HCT116 (cell line): ENCODE measurements around the gene CYP2A13. TPM values are rescaled to one million over a fixed set of nuclear protein-coding genes. Genes with fewer than 3 reads are reported as not detected.
A peak's percentile ranks its signal among the peaks of the same experiment; 100 is the strongest.
"Not testable (repeated sequence)": the region's sequence is repeated elsewhere in the genome, so short reads cannot be mapped to it uniquely, and the experiment has no call there.

ENCODE experiments used
- ATAC-seq: fragments of 200-7000 bp; cut with Tn5 transposase; 2 replicates; pipeline ENCODE4 v1.9.1; 2020; ENCODE audit warnings: mild to moderate bottlenecking, moderate library complexity
- BruUV-seq: library from RNA; stranded (reverse); fragments of 400-500 nt; replicated peaks from 2 replicates; lab custom pipeline; 2021; lab: Mats Ljungman, UMichigan
- CTCF ChIA-PET: fragments of 300-600 bp; sonication (Branson Sonifier 250); formaldehyde crosslinking; loops from one replicate; lab custom pipeline; 2021; ENCODE audit warnings: antibody characterized with exemption; lab: Charles Lee
- POLR2A ChIA-PET: fragments of 300-600, 350-600 bp; sonication (Branson Sonifier 250); formaldehyde crosslinking; loops from one replicate; lab custom pipeline; 2021; ENCODE audit warnings: antibody characterized with exemption; lab: Charles Lee
- RAD21 ChIA-PET, 2 experiments: fragments of 300-600 bp; sonication (Branson Sonifier 250); formaldehyde crosslinking; loops; one replicate each; lab custom pipeline; 2023; ENCODE audit warnings: low total read pairs in 2 of 2; ENCODE audit not compliant: uncharacterized antibody in 2 of 2, unreplicated experiment in 2 of 2, low non-redundant PET in 1 of 2; lab: Charles Lee
- DNase-seq: peaks from one replicate; pipeline ENCODE4 v3.0.0-alpha.2; 2010; ENCODE audit warnings: low read depth, low spot score
- H2AFZ ChIP-seq: fragments of 200-600 bp; shearing (Covaris generic), sonication (generic); 2 replicates; pipeline ENCODE4 v1.6.1; 2017; ENCODE audit warnings: low read depth, mixed run types, mixed read lengths, antibody characterized with exemption, low read length; ENCODE audit not compliant: poor library complexity, severe bottlenecking
- H3K27ac ChIP-seq: 2 replicates; pipeline ENCODE4 v1.5.1; 2012; ENCODE audit warnings: low read depth, low read length
- H3K27me3 ChIP-seq: fragments of 200-600 bp; sonication (generic); 2 replicates; pipeline ENCODE4 v1.6.1; 2016; ENCODE audit warnings: mixed run types, low read length, mixed read lengths; ENCODE audit not compliant: insufficient read depth
- H3K36me3 ChIP-seq, 2 experiments: fragments of 200-500 bp in 1 of 2; fragments of 200-600 bp in 1 of 2; sonication (Bioruptor generic) in 1 of 2; sonication (generic) in 1 of 2; 2 replicates each; pipeline versions ENCODE4 v1.5.1 to v1.6.1; 2014 to 2016; ENCODE audit warnings: low read length in 2 of 2, inconsistent platforms in 1 of 2, mixed read lengths in 1 of 2, mixed run types in 1 of 2; ENCODE audit not compliant: insufficient read depth in 2 of 2, control insufficient read depth in 1 of 2
- H3K4me1 ChIP-seq, 2 experiments: fragments of 200-600 bp in 1 of 2; sonication (generic) in 1 of 2; 2 replicates each; pipeline versions ENCODE4 v1.5.1 to v1.6.1; 2012 to 2017; ENCODE audit warnings: low read length in 2 of 2, inconsistent platforms in 1 of 2, mild to moderate bottlenecking in 1 of 2, mixed read lengths in 1 of 2, mixed run types in 1 of 2, moderate library complexity in 1 of 2; ENCODE audit not compliant: insufficient read depth in 2 of 2, control insufficient read depth in 1 of 2
- H3K4me2 ChIP-seq: fragments of 200-600 bp; sonication (generic); 2 replicates; pipeline ENCODE4 v1.6.1; 2017; ENCODE audit warnings: mixed run types, low read length, mixed read lengths
- H3K4me3 ChIP-seq, 2 experiments: fragments of 200-600 bp in 1 of 2; sonication (generic) in 1 of 2; replicated peaks in 1 of 2; 2 replicates each; pipeline ENCODE4 v1.5.1; 2011 to 2016; ENCODE audit warnings: low read length in 2 of 2, control low read depth in 1 of 2, low read depth in 1 of 2, mild to moderate bottlenecking in 1 of 2, mixed read lengths in 1 of 2, mixed run types in 1 of 2
- H3K79me2 ChIP-seq: fragments of 200-600 bp; sonication (generic); 2 replicates; pipeline ENCODE4 v1.6.1; 2017; ENCODE audit warnings: mild to moderate bottlenecking, mixed run types, low read length, moderate library complexity, mixed read lengths; ENCODE audit not compliant: insufficient read depth
- H3K9ac ChIP-seq: fragments of 200-600 bp; sonication (generic); 2 replicates; pipeline ENCODE4 v1.6.1; 2016; ENCODE audit warnings: low read length, mixed read lengths
- H3K9me2 ChIP-seq: fragments of 200-600 bp; sonication (generic), shearing (Covaris generic); 2 replicates; pipeline ENCODE4 v1.6.1; 2017; ENCODE audit warnings: mixed run types, mild to moderate bottlenecking, moderate library complexity; ENCODE audit not compliant: insufficient read depth
- H3K9me3 ChIP-seq, 2 experiments: fragments of 200-500 bp in 1 of 2; fragments of 200-600 bp in 1 of 2; sonication (Bioruptor generic) in 1 of 2; sonication (generic) in 1 of 2; 2 replicates each; pipeline ENCODE4 v1.6.1; 2014 to 2017; ENCODE audit warnings: low read length in 2 of 2, mixed read lengths in 2 of 2, inconsistent platforms in 1 of 2, low read depth in 1 of 2, mild to moderate bottlenecking in 1 of 2, mixed run types in 1 of 2, moderate library complexity in 1 of 2; ENCODE audit not compliant: control insufficient read depth in 1 of 2, insufficient read depth in 1 of 2
- H4K20me1 ChIP-seq: fragments of 200-600 bp; sonication (generic), shearing (Covaris generic); 2 replicates; pipeline ENCODE4 v1.6.1; 2017; ENCODE audit warnings: mixed run types, mild to moderate bottlenecking, moderate library complexity; ENCODE audit not compliant: insufficient read depth
- CBX3 ChIP-seq: IDR thresholded peaks from 2 replicates; pipeline ENCODE4 v1.6.1; 2012; ENCODE audit warnings: low read depth
- RAD21 ChIP-seq: IDR thresholded peaks from 2 replicates; pipeline ENCODE4 v1.6.1; 2012; ENCODE audit warnings: low read depth, mild to moderate bottlenecking
- intact Hi-C: fragments of 100-400 bp; cut with micrococcal nuclease; formaldehyde crosslinking; loops from 2 replicates; pipeline ENCODE4 v1.10.0; 2022
- total RNA-seq: library from RNA; stranded (reverse); gene quantifications from one replicate; pipeline ENCODE4 v1.2.1, GENCODE V29; 2021; ENCODE audit not compliant: unreplicated experiment
- TF ChIP-seq, protein P1 (sequence below): IDR thresholded peaks from 2 replicates; pipeline ENCODE4 v1.6.1; 2011; ENCODE audit warnings: mild to moderate bottlenecking, low read length, moderate library complexity; ENCODE audit not compliant: insufficient replicate concordance; ENCODE audit errors: extremely low read depth
- TF ChIP-seq, protein P2 (sequence below): IDR thresholded peaks from 2 replicates; pipeline ENCODE4 v1.6.1; 2012
- TF ChIP-seq, protein P3 (sequence below): IDR thresholded peaks from 2 replicates; pipeline ENCODE4 v1.6.1; 2012
- TF ChIP-seq, protein P4 (sequence below), 3 experiments: fragments of 200-600 bp in 1 of 3; sonication (generic) in 1 of 3; IDR thresholded peaks in 2 of 3; conservative IDR thresholded peaks in 1 of 3; 2 replicates each; pipeline ENCODE4 v1.5.1; 2012 to 2017; ENCODE audit warnings: low read depth in 2 of 3, low read length in 2 of 3, antibody characterized with exemption in 1 of 3, borderline replicate concordance in 1 of 3, control low read depth in 1 of 3, mild to moderate bottlenecking in 1 of 3, mixed read lengths in 1 of 3, mixed run types in 1 of 3, moderate library complexity in 1 of 3; ENCODE audit not compliant: insufficient read depth in 1 of 3

The CYP2A13 gene
- total RNA-seq, 1 experiment from 2014 or later: not detected

DNA sequence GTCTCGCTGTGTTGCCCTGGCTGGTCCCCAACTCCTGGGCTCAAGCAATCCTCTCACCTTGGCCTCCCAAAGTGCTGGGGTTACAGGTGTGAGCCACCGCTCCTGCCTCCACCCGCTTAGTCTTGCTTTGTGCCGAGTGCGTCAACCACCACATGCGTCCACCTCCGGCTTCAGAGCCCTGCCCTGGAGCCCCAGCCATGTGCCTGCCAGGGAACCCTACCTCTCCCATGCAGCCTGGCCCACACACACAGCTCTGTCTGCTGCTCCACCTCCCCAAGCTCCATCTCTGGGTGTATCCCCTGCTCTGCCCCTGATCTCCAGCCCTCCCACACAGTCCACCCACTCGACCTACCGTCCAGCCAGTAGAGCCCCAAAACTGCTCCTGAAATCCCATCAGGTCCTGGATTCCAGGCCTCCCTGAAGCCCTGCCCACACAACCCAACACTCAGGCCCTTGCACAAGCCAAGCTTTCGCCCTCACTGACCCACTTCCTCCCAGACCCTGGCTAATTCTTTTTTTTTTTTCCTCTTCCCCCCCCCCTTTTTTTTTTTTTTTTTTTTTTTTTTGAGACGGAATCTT is 35.6 kb downstream of the CYP2A13 start:
- TF ChIP-seq, protein P1, sequence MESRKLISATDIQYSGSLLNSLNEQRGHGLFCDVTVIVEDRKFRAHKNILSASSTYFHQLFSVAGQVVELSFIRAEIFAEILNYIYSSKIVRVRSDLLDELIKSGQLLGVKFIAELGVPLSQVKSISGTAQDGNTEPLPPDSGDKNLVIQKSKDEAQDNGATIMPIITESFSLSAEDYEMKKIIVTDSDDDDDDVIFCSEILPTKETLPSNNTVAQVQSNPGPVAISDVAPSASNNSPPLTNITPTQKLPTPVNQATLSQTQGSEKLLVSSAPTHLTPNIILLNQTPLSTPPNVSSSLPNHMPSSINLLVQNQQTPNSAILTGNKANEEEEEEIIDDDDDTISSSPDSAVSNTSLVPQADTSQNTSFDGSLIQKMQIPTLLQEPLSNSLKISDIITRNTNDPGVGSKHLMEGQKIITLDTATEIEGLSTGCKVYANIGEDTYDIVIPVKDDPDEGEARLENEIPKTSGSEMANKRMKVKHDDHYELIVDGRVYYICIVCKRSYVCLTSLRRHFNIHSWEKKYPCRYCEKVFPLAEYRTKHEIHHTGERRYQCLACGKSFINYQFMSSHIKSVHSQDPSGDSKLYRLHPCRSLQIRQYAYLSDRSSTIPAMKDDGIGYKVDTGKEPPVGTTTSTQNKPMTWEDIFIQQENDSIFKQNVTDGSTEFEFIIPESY: no peak
- TF ChIP-seq, protein P2, sequence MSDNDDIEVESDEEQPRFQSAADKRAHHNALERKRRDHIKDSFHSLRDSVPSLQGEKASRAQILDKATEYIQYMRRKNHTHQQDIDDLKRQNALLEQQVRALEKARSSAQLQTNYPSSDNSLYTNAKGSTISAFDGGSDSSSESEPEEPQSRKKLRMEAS: no peak
- TF ChIP-seq, protein P3, sequence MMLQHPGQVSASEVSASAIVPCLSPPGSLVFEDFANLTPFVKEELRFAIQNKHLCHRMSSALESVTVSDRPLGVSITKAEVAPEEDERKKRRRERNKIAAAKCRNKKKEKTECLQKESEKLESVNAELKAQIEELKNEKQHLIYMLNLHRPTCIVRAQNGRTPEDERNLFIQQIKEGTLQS: no peak
- no peak for TF ChIP-seq CBX3
- no peak for ATAC-seq
- BruUV-seq: no TSS peak
- Histone ChIP-seq H3K4me2 (no peak overlapping the region), H3K9me3 (no peaks in the 10 kb centered on the region), H2AFZ (no peak overlapping the region), H3K27me3 (peaks cover 4% of the 10 kb centered on the region; the same call in 1 of the 2 replicates), H3K9me2 (no peaks in the 10 kb centered on the region), H3K4me3 (no peak overlapping the region), H3K36me3 (no peaks in the 10 kb centered on the region), H3K79me2 (no peaks in the 10 kb centered on the region), H3K9ac (no peak overlapping the region), H3K27ac (no peak overlapping the region), H3K4me1 (peaks cover 0 to 13% of the 10 kb centered on the region in 2 experiments; a peak in 2 of 4 replicates), H4K20me1 (no peaks in the 10 kb centered on the region)
- intact Hi-C loops: no loop called here
- CTCF ChIA-PET: no interaction called here
- POLR2A ChIA-PET: no interaction called here
- no peak for DNase-seq
- RAD21 ChIA-PET: no interaction called here

DNA sequence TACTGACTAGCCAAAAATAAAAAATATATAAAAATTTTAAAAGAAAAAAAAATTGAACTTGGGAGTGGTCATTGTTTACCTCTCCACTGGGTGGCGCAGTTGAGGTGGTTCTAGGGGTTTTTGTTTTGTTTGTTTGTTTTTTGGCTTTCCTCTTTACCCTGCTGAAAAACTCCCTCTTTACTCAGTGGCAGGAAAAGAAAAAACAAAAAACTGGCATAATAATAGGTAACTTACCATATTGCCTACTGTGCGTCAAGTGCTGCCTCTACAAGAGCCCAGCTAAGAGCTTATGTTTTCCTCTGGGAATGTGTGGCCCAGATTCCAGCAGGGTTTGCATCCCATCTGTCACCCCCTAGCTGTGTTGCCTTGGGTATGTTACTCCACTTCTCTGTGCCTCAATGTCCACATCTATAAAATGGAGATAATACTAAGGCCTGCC is 38.5 kb downstream of the CYP2A13 start:
- H3K9me2 ChIP-seq, H3K9ac ChIP-seq, H4K20me1 ChIP-seq, DNase-seq, ATAC-seq, H2AFZ ChIP-seq, H3K79me2 ChIP-seq, H3K4me3 ChIP-seq, POLR2A ChIA-PET, H3K9me3 ChIP-seq, BruUV-seq, H3K4me2 ChIP-seq, H3K27me3 ChIP-seq, H3K27ac ChIP-seq, intact Hi-C loops, H3K36me3 ChIP-seq: not testable (repeated sequence)
- peaks cover 0 to 13% of the 10 kb centered on the region in 2 experiments; a peak in 2 of 4 replicates for H3K4me1 ChIP-seq
- ChIA-PET RAD21 (interaction anchor here in 1 of 2 experiments (0.6 to 1.2 kb wide), 2 partner anchors 17 to 322 kb away, joined by 4 to 6 read pairs; no protein-coding TSS in a partner anchor), CTCF (interaction anchor here (0.7 to 1.7 kb wide), 5 partner anchors 12 to 970 kb away, joined by 3 to 13 read pairs (median 4); no protein-coding TSS in a partner anchor)
- TF ChIP-seq, protein P4, sequence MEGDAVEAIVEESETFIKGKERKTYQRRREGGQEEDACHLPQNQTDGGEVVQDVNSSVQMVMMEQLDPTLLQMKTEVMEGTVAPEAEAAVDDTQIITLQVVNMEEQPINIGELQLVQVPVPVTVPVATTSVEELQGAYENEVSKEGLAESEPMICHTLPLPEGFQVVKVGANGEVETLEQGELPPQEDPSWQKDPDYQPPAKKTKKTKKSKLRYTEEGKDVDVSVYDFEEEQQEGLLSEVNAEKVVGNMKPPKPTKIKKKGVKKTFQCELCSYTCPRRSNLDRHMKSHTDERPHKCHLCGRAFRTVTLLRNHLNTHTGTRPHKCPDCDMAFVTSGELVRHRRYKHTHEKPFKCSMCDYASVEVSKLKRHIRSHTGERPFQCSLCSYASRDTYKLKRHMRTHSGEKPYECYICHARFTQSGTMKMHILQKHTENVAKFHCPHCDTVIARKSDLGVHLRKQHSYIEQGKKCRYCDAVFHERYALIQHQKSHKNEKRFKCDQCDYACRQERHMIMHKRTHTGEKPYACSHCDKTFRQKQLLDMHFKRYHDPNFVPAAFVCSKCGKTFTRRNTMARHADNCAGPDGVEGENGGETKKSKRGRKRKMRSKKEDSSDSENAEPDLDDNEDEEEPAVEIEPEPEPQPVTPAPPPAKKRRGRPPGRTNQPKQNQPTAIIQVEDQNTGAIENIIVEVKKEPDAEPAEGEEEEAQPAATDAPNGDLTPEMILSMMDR (IDR thresholded peaks at IDR 0.05 in 2 of 3, conservative IDR thresholded peaks at IDR 0.05 in 1 of 3; ENCODE audit: borderline replicate concordance in 1 of 3, insufficient read depth in 1 of 3, low read depth in 2 of 3, low read length in 2 of 3): peak; percentile 48 to 66 (median 63); a peak in 5 of 6 replicates
- peak; percentile 51 for TF ChIP-seq RAD21

DNA sequence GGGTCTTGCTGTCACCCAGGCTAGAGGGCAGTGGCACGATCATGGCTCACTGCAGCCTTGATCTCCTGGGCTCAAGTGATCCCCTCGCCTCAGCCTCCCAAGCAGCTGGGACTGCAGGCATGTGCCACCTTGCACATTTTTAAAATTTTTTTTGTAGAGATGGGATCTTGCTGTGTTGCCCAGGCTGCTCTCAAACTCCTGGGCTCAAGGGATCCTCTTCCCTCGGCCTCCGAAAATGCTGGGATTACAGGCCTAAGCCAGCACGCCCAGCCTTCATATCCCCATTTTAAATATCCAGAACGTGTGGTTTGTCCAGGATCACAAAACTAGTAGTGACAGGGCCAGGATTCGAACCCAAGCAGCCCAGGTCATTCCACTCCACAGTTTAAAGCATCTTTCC is 39.1 kb downstream of the CYP2A13 start:
- ChIA-PET RAD21 (interaction anchor here in 1 of 2 experiments (1.2 kb wide), 1 partner anchor 17 kb away, joined by 6 read pairs; no protein-coding TSS in a partner anchor), CTCF (interaction anchor here (1.1 to 1.7 kb wide), 6 partner anchors 11 to 819 kb away, joined by 3 to 13 read pairs (median 4); no protein-coding TSS in a partner anchor)
- H3K79me2 ChIP-seq, H3K9me3 ChIP-seq, BruUV-seq, intact Hi-C loops, H4K20me1 ChIP-seq, H3K27ac ChIP-seq, H3K36me3 ChIP-seq, H3K9me2 ChIP-seq, H3K9ac ChIP-seq, H3K27me3 ChIP-seq, DNase-seq, POLR2A ChIA-PET, ATAC-seq: not testable (repeated sequence)
- peak overlapping the region in 1 of 2 experiments; percentile 28; a peak in 2 of 4 replicates for H3K4me3 ChIP-seq
- H2AFZ ChIP-seq: peak overlapping the region; percentile 68
- peak overlapping the region; percentile 64 for H3K4me2 ChIP-seq
- H3K4me1 ChIP-seq: peaks cover 0 to 13% of the 10 kb centered on the region in 2 experiments; a peak in 2 of 4 replicates
